GM12892 (cell line): ENCODE data around the gene CHCHD4.
A peak's percentile ranks its signal among the peaks of the same experiment; 100 is the strongest.

Experiments
- POLR2A ChIP-seq: IDR thresholded peaks from 2 replicates; pipeline ENCODE4 v1.6.1; 2011; ENCODE audit warnings: low read depth, low read length, control low read depth
- POLR2AphosphoS5 ChIP-seq: IDR thresholded peaks from 2 replicates; pipeline ENCODE4 v1.6.1; 2011; ENCODE audit warnings: low read depth, low read length, control low read depth
- TAF1 ChIP-seq: IDR thresholded peaks from 2 replicates; pipeline ENCODE4 v1.6.1; 2011; ENCODE audit warnings: low read depth, mild to moderate bottlenecking, control low read depth, low read length, borderline replicate concordance

DNA sequence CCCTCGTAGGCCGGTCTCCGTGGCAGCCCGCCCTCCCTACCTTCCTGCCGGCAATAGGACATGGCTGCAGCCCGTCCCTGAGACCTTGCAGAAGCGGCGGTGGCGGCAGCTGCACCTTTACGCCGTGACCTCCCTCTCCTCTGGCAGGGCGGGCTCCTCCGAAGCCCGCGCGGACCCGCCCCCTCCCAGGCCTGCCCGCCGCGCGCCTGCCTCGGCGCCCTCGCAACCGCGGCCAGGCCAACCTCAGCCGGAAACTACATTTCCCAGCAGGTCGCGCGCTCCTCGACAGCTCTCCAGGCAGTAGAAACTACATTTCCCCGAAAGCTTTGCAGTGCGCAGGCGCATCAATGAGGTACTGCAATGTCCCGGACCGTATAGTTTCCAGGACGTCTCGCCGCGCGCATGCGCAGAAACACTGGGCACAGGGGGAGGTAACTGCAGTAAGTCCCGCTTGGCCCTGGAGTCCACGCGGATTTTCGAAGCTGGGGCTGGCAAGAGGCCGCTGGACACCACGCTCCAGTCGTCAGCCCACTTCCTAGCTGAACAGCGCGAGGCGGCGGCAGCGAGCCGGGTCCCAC is at the start of gene CHCHD4, which contains the start of gene TMEM43:
- TF ChIP-seq TAF1 (peak; percentile 62; the same call in 1 of the 2 replicates), POLR2A (no peak; the same call in 1 of the 2 replicates), POLR2AphosphoS5 (no peak; the same call in 1 of the 2 replicates)
